B cell (primary cell): ENCODE measurements around the gene ACSL4. TPM values are rescaled to one million over a fixed set of nuclear protein-coding genes. Genes with fewer than 3 reads are reported as not detected.

ENCODE experiments used
- ATAC-seq: fragments of 200-7000 bp; cut with Tn5 transposase; one replicate; pipeline ENCODE4 v1.10.0; 2021; ENCODE audit warnings: low read depth, mild to moderate bottlenecking, moderate number of reproducible peaks, moderate library complexity
- CTCF ChIA-PET: fragments of 350-600 bp; sonication (Branson Sonifier 250); formaldehyde crosslinking; loops from one replicate; lab custom pipeline; 2021; ENCODE audit warnings: antibody characterized with exemption, inconsistent platforms; lab: Charles Lee
- POLR2A ChIA-PET: fragments of 350-600 bp; sonication (Branson Sonifier 250); formaldehyde crosslinking; loops from one replicate; lab custom pipeline; 2021; ENCODE audit warnings: antibody characterized with exemption; lab: Charles Lee
- DNase-seq: peaks from one replicate; pipeline ENCODE4 v3.0.0; 2013
- H2AFZ ChIP-seq: 2 replicates; pipeline ENCODE4 v1.6.1; 2012; ENCODE audit warnings: mild to moderate bottlenecking, low read depth, low read length; ENCODE audit not compliant: insufficient read depth, poor library complexity, severe bottlenecking
- H3K27ac ChIP-seq, 2 donors: 1 replicate in 1 of 2; 2 replicates in 1 of 2; pipeline ENCODE4 v1.5.1; 2012 to 2013; ENCODE audit warnings: low read length in 2 of 2, mild to moderate bottlenecking in 2 of 2, moderate library complexity in 1 of 2
- H3K27me3 ChIP-seq, 4 experiments: fragments of 200-600 bp in 1 of 4; sonication (generic) in 1 of 4; replicated peaks in 1 of 4; 1 replicate in 2 of 4; 2 replicates in 2 of 4; pipeline versions ENCODE4 v1.6.1 to v1.7.0; 2013 to 2016; ENCODE audit warnings: low read length in 3 of 4, mild to moderate bottlenecking in 2 of 4, mixed read lengths in 1 of 4, moderate library complexity in 1 of 4; ENCODE audit not compliant: insufficient read depth in 4 of 4, control insufficient read depth in 3 of 4; ENCODE audit errors: control extremely low read depth in 1 of 4
- H3K36me3 ChIP-seq, 2 experiments: replicated peaks in 1 of 2; 1 replicate in 1 of 2; 2 replicates in 1 of 2; pipeline versions ENCODE4 v1.6.1 to v1.7.1; 2013; ENCODE audit warnings: low read length in 1 of 2; ENCODE audit not compliant: insufficient read depth in 2 of 2, control insufficient read depth in 1 of 2; ENCODE audit errors: control extremely low read depth in 1 of 2, extremely low read depth in 1 of 2
- H3K4me1 ChIP-seq, 2 donors: fragments of 200-600 bp in 1 of 2; sonication (generic) in 1 of 2; 1 replicate in 1 of 2; 2 replicates in 1 of 2; pipeline versions ENCODE4 v1.5.1 to v1.6.1; 2013 to 2017; ENCODE audit warnings: low read length in 2 of 2; ENCODE audit not compliant: control insufficient read depth in 2 of 2, insufficient read depth in 2 of 2
- H3K4me2 ChIP-seq: replicated peaks from 2 replicates; pipeline ENCODE3; 2012; ENCODE audit warnings: mild to moderate bottlenecking, low read depth, low read length; ENCODE audit not compliant: poor library complexity, severe bottlenecking
- H3K4me3 ChIP-seq, 5 experiments: fragments of 200-600 bp in 1 of 5; sonication (generic) in 1 of 5; 1 replicate in 3 of 5; 2 replicates in 2 of 5; pipeline versions ENCODE4 v1.5.1 to v1.7.0; 2011 to 2016; ENCODE audit warnings: low read length in 4 of 5, mild to moderate bottlenecking in 4 of 5, low read depth in 2 of 5, control low read depth in 1 of 5, moderate library complexity in 1 of 5; ENCODE audit not compliant: insufficient read depth in 1 of 5; ENCODE audit errors: control extremely low read depth in 1 of 5, extremely low read depth in 1 of 5
- H3K79me2 ChIP-seq: fragments of 200-600 bp; sonication (generic); one replicate; pipeline ENCODE4 v1.6.0; 2016; ENCODE audit warnings: low read length; ENCODE audit not compliant: control insufficient read depth, insufficient read depth
- H3K9ac ChIP-seq: fragments of 200-600 bp; sonication (generic); 2 replicates; pipeline ENCODE4 v1.6.1; 2017; ENCODE audit warnings: mild to moderate bottlenecking, low read length, moderate library complexity
- H3K9me3 ChIP-seq, 3 donors: one replicate each; pipeline versions ENCODE4 v1.6.1 to v1.7.1; 2013; ENCODE audit warnings: low read length in 2 of 3; ENCODE audit not compliant: control insufficient read depth in 2 of 3, insufficient read depth in 1 of 3; ENCODE audit errors: control extremely low read depth in 1 of 3
- H4K20me1 ChIP-seq: 2 replicates; pipeline ENCODE4 v1.6.0; 2012; ENCODE audit warnings: mild to moderate bottlenecking, low read length; ENCODE audit not compliant: insufficient read depth, control insufficient read depth, poor library complexity, severe bottlenecking
- H3K27ac Mint-ChIP-seq: one replicate; pipeline ENCODE4 v1.8.0; 2021; ENCODE audit warnings: mixed read lengths
- H3K27me3 Mint-ChIP-seq: one replicate; pipeline ENCODE4 v1.8.0; 2021; ENCODE audit warnings: mixed read lengths
- H3K4me1 Mint-ChIP-seq: one replicate; pipeline ENCODE4 v1.8.0; 2021; ENCODE audit warnings: mixed read lengths
- H3K4me3 Mint-ChIP-seq: one replicate; pipeline ENCODE4 v1.8.0; 2021; ENCODE audit warnings: mixed read lengths
- H3K9me3 Mint-ChIP-seq: one replicate; pipeline ENCODE4 v1.8.0; 2022; ENCODE audit warnings: mixed read lengths; ENCODE audit not compliant: insufficient read depth
- EZH2 ChIP-seq: IDR thresholded peaks from 2 replicates; pipeline ENCODE4 v1.6.1; 2012; ENCODE audit warnings: borderline replicate concordance, low read depth, mild to moderate bottlenecking, moderate library complexity, low read length; ENCODE audit not compliant: insufficient read depth, poor library complexity, severe bottlenecking
- WGBS: methylation state at CpG from one replicate; pipeline ENCODE4 v1.1.5; 2013; ENCODE audit warnings: missing lambda C conversion rate; ENCODE audit not compliant: insufficient coverage; 5-methylcytosine and 5-hydroxymethylcytosine counted together
- intact Hi-C: fragments of 100-400 bp; cut with micrococcal nuclease; formaldehyde crosslinking; loops from one replicate; pipeline ENCODE4 v1.10.0; 2022
- polyA plus RNA-seq: library from polyadenylated mRNA; depleted of rRNA; stranded (reverse); fragments of >200 nt; gene quantifications from 2 replicates; pipeline ENCODE4 v1.2.3, GENCODE V29; 2012
- total RNA-seq, 2 donors: library from RNA; stranded (reverse); fragments of 120-200 nt in 1 of 2; gene quantifications; 1 replicate in 1 of 2; 2 replicates in 1 of 2; pipeline versions ENCODE4 v1.2.3 to v1.2.4, GENCODE V29; 2013 to 2022
- TF ChIP-seq, protein P1 (sequence below): fragments of 200-600 bp; IDR thresholded peaks from one replicate; pipeline ENCODE4 v1.8.0; 2022; ENCODE audit warnings: antibody characterized with exemption, mild to moderate bottlenecking

ACSL4 gene
- total and polyA plus RNA-seq, 2 donors (not counting 1 experiment from before 2014, with no cell fraction given) = 4.0 to 29.1 TPM

DNA sequence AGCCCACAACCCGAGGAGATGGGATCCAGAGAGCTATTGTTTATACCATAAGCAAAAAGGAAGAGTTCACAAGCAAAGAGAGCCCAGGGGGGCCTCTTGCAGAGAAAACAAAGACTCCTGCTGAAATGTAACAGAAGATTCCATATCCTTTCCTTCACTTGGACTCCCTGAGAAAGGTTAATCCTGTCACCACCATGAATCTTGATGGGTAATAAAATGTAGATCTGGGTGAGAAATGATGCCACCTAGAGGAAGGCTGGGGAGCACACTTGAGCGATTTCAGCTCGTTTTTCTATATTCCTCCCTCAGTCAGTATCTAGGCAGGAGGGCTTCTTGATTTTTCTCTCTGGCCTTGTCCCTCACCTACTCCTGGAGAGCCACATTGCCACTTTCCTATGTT lies 97.9 kb downstream of the ACSL4 start:
- H3K27me3 ChIP-seq = no peaks in the 10 kb centered on the region
- H3K9ac ChIP-seq = no peak overlapping the region
- Mint-ChIP-seq H3K27me3 (no peaks in the 10 kb centered on the region), H3K4me3 (no peak overlapping the region), H3K9me3 (no peaks in the 10 kb centered on the region), H3K4me1 (no peaks in the 10 kb centered on the region), H3K27ac (no peak overlapping the region)
- intact Hi-C loops = no loop called here
- ChIA-PET POLR2A (no interaction called here), CTCF (interaction anchor here (0.6 to 6.8 kb wide), 9 partner anchors 17 to 256 kb away, joined by 3 to 100 read pairs (median 4); no protein-coding TSS in a partner anchor)
- DNase-seq = peak; percentile 25
- H3K79me2 ChIP-seq = no peaks in the 10 kb centered on the region
- H3K4me1 ChIP-seq = no peaks in the 10 kb centered on the region
- ATAC-seq = no peak
- H2AFZ ChIP-seq = no peak overlapping the region
- H3K4me3 ChIP-seq = no peak overlapping the region
- no peak overlapping the region for H3K27ac ChIP-seq
- no peaks in the 10 kb centered on the region for H3K9me3 ChIP-seq
- no peaks in the 10 kb centered on the region for H3K36me3 ChIP-seq
- no CpG with 5 or more reads among the region's 3 CpGs for WGBS
- no peaks in the 10 kb centered on the region for H4K20me1 ChIP-seq
- no peak overlapping the region for H3K4me2 ChIP-seq
- no peak for TF ChIP-seq EZH2
- TF ChIP-seq, protein P1, sequence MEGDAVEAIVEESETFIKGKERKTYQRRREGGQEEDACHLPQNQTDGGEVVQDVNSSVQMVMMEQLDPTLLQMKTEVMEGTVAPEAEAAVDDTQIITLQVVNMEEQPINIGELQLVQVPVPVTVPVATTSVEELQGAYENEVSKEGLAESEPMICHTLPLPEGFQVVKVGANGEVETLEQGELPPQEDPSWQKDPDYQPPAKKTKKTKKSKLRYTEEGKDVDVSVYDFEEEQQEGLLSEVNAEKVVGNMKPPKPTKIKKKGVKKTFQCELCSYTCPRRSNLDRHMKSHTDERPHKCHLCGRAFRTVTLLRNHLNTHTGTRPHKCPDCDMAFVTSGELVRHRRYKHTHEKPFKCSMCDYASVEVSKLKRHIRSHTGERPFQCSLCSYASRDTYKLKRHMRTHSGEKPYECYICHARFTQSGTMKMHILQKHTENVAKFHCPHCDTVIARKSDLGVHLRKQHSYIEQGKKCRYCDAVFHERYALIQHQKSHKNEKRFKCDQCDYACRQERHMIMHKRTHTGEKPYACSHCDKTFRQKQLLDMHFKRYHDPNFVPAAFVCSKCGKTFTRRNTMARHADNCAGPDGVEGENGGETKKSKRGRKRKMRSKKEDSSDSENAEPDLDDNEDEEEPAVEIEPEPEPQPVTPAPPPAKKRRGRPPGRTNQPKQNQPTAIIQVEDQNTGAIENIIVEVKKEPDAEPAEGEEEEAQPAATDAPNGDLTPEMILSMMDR = peak; percentile 47

DNA sequence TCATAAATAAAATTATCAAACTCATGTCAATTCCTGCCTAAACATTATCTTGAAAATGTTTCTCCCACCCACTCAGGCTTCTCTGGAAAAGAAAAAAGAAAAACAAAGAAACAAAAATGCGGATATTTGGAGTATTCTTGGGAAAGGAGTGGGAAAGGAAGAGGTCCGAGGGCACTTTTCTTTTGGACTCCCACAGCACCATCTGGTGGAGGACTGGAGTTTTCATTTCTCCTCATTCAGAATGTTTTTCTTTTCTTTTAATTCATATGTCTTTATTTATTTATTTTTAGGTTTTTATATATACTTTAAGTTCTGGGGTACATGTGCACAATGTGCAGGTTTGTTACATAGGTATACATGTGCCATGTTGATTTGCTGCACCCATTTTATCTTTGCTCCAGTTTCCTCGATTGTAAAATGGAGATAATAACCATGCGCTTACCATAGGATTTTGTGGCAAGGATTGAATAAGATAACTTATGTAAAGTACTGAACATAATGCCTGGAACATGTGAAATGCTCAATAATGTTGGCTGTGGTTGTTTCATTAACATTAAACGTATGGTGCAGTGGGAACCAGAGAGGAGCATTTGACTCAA lies 100.1 kb downstream of the ACSL4 start:
- no peaks in the 10 kb centered on the region for H3K9me3 Mint-ChIP-seq
- no peaks in the 10 kb centered on the region for H3K4me1 Mint-ChIP-seq
- Histone ChIP-seq H3K9ac (no peak overlapping the region), H2AFZ (no peak overlapping the region), H3K36me3 (no peaks in the 10 kb centered on the region), H3K79me2 (no peaks in the 10 kb centered on the region), H3K27ac (no peak overlapping the region), H3K4me2 (no peak overlapping the region), H3K4me1 (no peaks in the 10 kb centered on the region), H3K9me3 (no peaks in the 10 kb centered on the region), H3K4me3 (no peak overlapping the region), H4K20me1 (no peaks in the 10 kb centered on the region), H3K27me3 (no peaks in the 10 kb centered on the region)
- no peak for TF ChIP-seq EZH2
- TF ChIP-seq, protein P1 = peak; percentile 26
- 100% methylated on average over 1 of the region's 5 CpGs for WGBS
- DNase-seq (no peak), ATAC-seq (no peak)
- H3K4me3 Mint-ChIP-seq = no peak overlapping the region
- POLR2A ChIA-PET = no interaction called here
- H3K27me3 Mint-ChIP-seq = no peaks in the 10 kb centered on the region
- CTCF ChIA-PET = interaction anchor here (1.1 to 6.8 kb wide), 3 partner anchors 147 to 224 kb away, joined by 3 to 100 read pairs (median 3); no protein-coding TSS in a partner anchor
- intact Hi-C loops = loop anchor here (1.0 kb wide), 1 partner anchor 147 kb away; no protein-coding TSS in a partner anchor
- no peak overlapping the region for H3K27ac Mint-ChIP-seq
